ENCODE results near the gene SASH1. TPM values are rescaled to one million over a fixed set of nuclear protein-coding genes. Genes with fewer than 3 reads are reported as not detected.

Gene SASH1
- total RNA-seq, 1 experiment from 2014 or later = 33.2 TPM

DNA sequence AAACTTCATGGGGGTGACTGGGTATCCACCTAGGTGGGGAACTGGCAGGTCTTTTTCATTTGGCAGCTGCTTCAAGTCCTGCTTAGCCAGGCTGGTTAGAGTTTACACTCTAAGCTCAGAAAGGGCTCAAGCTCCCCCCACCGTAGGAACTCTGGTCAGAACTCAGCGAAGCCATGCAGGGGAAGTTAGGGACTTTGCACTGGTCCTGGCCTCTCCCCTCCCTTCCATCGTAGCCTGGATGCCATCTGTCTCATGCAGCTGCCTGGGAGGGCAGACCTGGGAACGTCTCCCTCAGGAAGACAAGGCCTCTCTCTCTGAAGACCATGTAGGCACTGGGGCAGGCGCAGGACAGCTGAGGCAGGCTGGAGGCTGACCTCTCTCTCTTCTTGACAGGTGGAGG is 220.4 kb downstream of the SASH1 start:
- Histone ChIP-seq H3K4me1 (ENCODE audit: insufficient read depth, low read length) (no peaks in the 10 kb centered on the region), H3K4me2 (ENCODE audit: insufficient read depth, insufficient read length, low read length) (no peak overlapping the region), H3K9me3 (ENCODE audit: control insufficient read depth, low read depth, low read length) (no peaks in the 10 kb centered on the region), H2AK5ac (ENCODE audit: insufficient read length, low read length) (no peak overlapping the region), H3K14ac (ENCODE audit: insufficient read depth, low read length) (no peak overlapping the region), H3K23ac (ENCODE audit: insufficient read length, low read depth, low read length) (no peak overlapping the region), H2BK120ac (ENCODE audit: low read depth, low read length, poor library complexity, severe bottlenecking) (no peak overlapping the region), H3K79me1 (ENCODE audit: insufficient read depth, low read depth, low read length, poor library complexity, severe bottlenecking) (no peaks in the 10 kb centered on the region), H3K18ac (ENCODE audit: insufficient read length, low read depth, low read length) (no peak overlapping the region), H3K79me2 (ENCODE audit: insufficient read depth, low read length) (no peaks in the 10 kb centered on the region), H3K56ac (ENCODE audit: insufficient read length, low read depth, low read length) (no peak overlapping the region), H2AFZ (ENCODE audit: low read length) (no peak overlapping the region), H3K27me3 (ENCODE audit: insufficient read depth, low read length) (peaks cover 3% of the 10 kb centered on the region; the same call in 1 of the 2 replicates), H3K9ac (ENCODE audit: extremely low read depth, insufficient read length, low read length) (no peak overlapping the region), H4K20me1 (ENCODE audit: control insufficient read depth, insufficient read depth, insufficient read length) (no peaks in the 10 kb centered on the region), H4K91ac (ENCODE audit: insufficient read length, low read depth, low read length) (no peak overlapping the region), H3K4ac (ENCODE audit: low read depth, low read length) (no peak overlapping the region), H3K23me2 (ENCODE audit: insufficient read length, low read depth, low read length, poor library complexity, severe bottlenecking) (peaks cover 3% of the 10 kb centered on the region), H2BK15ac (ENCODE audit: low read depth, low read length) (no peak overlapping the region), H2BK20ac (ENCODE audit: low read depth, low read length, poor library complexity, severe bottlenecking) (no peak overlapping the region), H3K27ac (ENCODE audit: insufficient read length, low read depth, low read length) (no peak overlapping the region), H4K5ac (ENCODE audit: insufficient read length, low read depth, low read length) (no peak overlapping the region), H2BK5ac (ENCODE audit: insufficient read length, low read length) (no peak overlapping the region), H3T11ph (ENCODE audit: low read length) (no peak overlapping the region), H4K8ac (replicated peaks; ENCODE audit: insufficient read length, low read depth, low read length) (no peak overlapping the region), H2BK12ac (ENCODE audit: insufficient read length, low read depth, low read length) (no peak overlapping the region)
- TF ChIP-seq, protein P1, sequence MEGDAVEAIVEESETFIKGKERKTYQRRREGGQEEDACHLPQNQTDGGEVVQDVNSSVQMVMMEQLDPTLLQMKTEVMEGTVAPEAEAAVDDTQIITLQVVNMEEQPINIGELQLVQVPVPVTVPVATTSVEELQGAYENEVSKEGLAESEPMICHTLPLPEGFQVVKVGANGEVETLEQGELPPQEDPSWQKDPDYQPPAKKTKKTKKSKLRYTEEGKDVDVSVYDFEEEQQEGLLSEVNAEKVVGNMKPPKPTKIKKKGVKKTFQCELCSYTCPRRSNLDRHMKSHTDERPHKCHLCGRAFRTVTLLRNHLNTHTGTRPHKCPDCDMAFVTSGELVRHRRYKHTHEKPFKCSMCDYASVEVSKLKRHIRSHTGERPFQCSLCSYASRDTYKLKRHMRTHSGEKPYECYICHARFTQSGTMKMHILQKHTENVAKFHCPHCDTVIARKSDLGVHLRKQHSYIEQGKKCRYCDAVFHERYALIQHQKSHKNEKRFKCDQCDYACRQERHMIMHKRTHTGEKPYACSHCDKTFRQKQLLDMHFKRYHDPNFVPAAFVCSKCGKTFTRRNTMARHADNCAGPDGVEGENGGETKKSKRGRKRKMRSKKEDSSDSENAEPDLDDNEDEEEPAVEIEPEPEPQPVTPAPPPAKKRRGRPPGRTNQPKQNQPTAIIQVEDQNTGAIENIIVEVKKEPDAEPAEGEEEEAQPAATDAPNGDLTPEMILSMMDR (conservative IDR thresholded peaks at IDR 0.05) = no peak
- peaks cover 23% of the 10 kb centered on the region for H3K27me3 Mint-ChIP-seq (ENCODE audit: low read depth)
- peaks cover 2 to 11% (median 6%) of the 10 kb centered on the region in 3 experiments; a peak in 5 of 7 replicates for H3K36me3 Mint-ChIP-seq (ENCODE audit: insufficient read depth in 1 of 3, low read depth in 3 of 3)
- no peak for DNase-seq
- H3K4me3 Mint-ChIP-seq = no peak overlapping the region
- H3K27ac Mint-ChIP-seq = peak overlapping the region in 1 of 3 experiments; percentile 35; a peak in 1 of 7 replicates
- H3K9me3 Mint-ChIP-seq = peaks cover 8 to 9% of the 10 kb centered on the region in 2 experiments; a peak in 4 of 5 replicates
- peaks cover 3 to 5% of the 10 kb centered on the region in 2 experiments for H3K4me1 Mint-ChIP-seq
- no CpG with 5 or more reads among the region's 5 CpGs for WGBS (ENCODE audit: extremely low coverage, insufficient read length, low lambda C conversion rate)
